Diencephalon (tissue), 1 donor: ENCODE measurements around the gene GOLGA8M. TPM values are rescaled to one million over a fixed set of nuclear protein-coding genes. Genes with fewer than 3 reads are reported as not detected.

Experiments
- small RNA-seq: library from RNA; depleted of rRNA; stranded (forward); fragments of <200 nt; gene quantifications from one replicate; pipeline ENCODE3, GENCODE V24; 2014
- total RNA-seq: library from RNA; depleted of rRNA; stranded (reverse); fragments of >200 nt; gene quantifications from one replicate; pipeline ENCODE4 v1.2.3, GENCODE V29; 2014

Gene GOLGA8M
- total RNA-seq: not detected

DNA sequence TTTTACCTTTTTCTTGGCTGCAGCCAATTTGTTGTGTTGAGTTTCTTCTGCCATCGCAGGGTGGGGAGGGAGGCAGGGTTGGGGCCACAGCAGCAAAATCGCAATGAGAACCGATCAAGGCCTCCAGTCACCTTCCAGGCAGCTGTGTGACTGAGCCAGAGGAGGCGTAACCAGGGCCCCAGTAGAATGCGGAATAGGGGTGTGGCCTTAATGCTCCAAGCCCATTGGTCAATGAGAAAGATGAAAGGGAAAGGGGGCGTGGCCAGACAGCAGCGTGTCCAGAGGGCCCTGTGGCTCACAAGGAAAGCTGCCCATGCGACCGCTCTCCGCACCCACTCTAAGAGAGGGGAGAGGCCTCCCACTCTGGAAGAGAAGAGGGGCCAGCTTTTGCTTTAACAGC is at the start of gene GOLGA8M:
GOLGA8M (minus strand) TSS at position 152 of the 400 bp plus-strand sequence; CDS start at position 54, 98 bp downstream.

Small RNA genes within 50 kb of the gene (small RNA-seq; reads per million reads assigned to genes)
- not detected for gene RN7SL719P

Other genes with a start within 250 kb of the GOLGA8M start
- not detected for gene GOLGA8G, start 179.4 kb downstream of the GOLGA8M start, total RNA-seq
- not detected for gene GOLGA6L25, start 158.9 kb downstream of the GOLGA8M start, total RNA-seq
- gene GOLGA6L7, start 136.2 kb upstream of the GOLGA8M start, total RNA-seq: not detected
- gene APBA2, start 173.6 kb upstream of the GOLGA8M start, total RNA-seq: 129 TPM